ENCODE results near the gene RPL38.

- no peak for TF ChIP-seq EZH2 (IDR thresholded peaks at IDR 0.05; ENCODE audit: insufficient read depth, poor library complexity, severe bottlenecking)
- TF ChIP-seq EZH2phosphoT487 (IDR thresholded peaks at IDR 0.05; ENCODE audit: insufficient read depth, low read depth) = no peak
Observed at GRCh38 chr17:74217037-74217730, 13.7 kb downstream of the RPL38 start.
